ENCODE results near the gene OR6B2.

DNA sequence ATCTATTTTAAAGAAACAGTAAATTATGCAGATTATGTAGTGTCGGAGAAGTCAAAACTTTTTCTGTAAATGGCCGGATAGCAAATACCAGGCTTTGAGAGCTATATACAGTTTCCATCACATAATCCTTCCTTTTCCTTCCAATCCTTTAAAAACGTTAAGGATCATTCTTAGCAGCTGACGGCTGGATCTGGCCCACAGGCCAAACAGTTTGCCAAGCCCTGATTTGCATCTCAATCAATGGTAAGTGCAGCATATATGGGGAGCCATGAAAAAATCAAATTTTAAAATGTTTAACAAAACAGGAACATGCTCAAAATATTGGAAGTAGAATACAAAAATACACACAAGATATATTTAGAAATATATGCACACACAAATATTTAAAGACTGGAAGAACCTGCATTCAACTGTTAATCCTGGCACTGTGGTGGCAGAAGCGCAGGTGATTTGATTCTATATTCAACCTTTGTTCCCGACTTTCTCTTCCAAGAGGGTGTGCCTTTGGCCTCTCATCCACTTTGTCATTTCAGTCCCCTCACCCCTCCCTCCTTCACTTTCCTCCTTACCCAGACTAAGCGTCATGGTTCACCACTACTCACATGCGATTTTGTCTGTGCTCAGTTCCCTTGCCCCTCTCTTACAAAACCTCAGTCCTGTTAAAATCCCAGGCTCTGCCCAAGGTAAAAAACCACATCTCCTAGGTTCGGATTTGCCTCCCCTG, 32.4 kb downstream of the OR6B2 start:
- TF ChIP-seq, protein P1, sequence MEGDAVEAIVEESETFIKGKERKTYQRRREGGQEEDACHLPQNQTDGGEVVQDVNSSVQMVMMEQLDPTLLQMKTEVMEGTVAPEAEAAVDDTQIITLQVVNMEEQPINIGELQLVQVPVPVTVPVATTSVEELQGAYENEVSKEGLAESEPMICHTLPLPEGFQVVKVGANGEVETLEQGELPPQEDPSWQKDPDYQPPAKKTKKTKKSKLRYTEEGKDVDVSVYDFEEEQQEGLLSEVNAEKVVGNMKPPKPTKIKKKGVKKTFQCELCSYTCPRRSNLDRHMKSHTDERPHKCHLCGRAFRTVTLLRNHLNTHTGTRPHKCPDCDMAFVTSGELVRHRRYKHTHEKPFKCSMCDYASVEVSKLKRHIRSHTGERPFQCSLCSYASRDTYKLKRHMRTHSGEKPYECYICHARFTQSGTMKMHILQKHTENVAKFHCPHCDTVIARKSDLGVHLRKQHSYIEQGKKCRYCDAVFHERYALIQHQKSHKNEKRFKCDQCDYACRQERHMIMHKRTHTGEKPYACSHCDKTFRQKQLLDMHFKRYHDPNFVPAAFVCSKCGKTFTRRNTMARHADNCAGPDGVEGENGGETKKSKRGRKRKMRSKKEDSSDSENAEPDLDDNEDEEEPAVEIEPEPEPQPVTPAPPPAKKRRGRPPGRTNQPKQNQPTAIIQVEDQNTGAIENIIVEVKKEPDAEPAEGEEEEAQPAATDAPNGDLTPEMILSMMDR (IDR thresholded peaks at IDR 0.05): no peak
- TF ChIP-seq POLR2AphosphoS5 (IDR thresholded peaks at IDR 0.05; ENCODE audit: insufficient read depth in 1 of 2, low read depth in 1 of 2): no peak
